SU-DHL-6 (cell line): ENCODE measurements around the gene DCLK1.

Experiments used
- H2AFZ ChIP-seq: fragments of 200-600 bp; sonication (generic); 2 replicates; pipeline ENCODE4 v1.6.1; 2014; ENCODE audit warnings: low read depth, mild to moderate bottlenecking, moderate library complexity, mixed read lengths, antibody characterized with exemption, low read length; ENCODE audit not compliant: severe bottlenecking
- H3F3A ChIP-seq: fragments of 200-600 bp; shearing (Covaris generic); 2 replicates; pipeline ENCODE4 v1.6.0; 2016; ENCODE audit warnings: antibody characterized with exemption, mild to moderate bottlenecking; ENCODE audit not compliant: insufficient read depth
- H3K27ac ChIP-seq: fragments of 200-600 bp; sonication (generic); 2 replicates; pipeline ENCODE4 v1.5.1; 2016; ENCODE audit warnings: low read depth, mild to moderate bottlenecking, low read length, moderate library complexity, mixed read lengths
- H3K27me3 ChIP-seq: fragments of 200-600 bp; sonication (generic), shearing (Covaris generic); 2 replicates; pipeline ENCODE4 v1.6.0; 2014; ENCODE audit warnings: mild to moderate bottlenecking, low read length
- H3K36me3 ChIP-seq: fragments of 200-600 bp; sonication (generic); 2 replicates; pipeline ENCODE4 v1.6.1; 2014; ENCODE audit warnings: mild to moderate bottlenecking, low read length, mixed read lengths
- H3K4me2 ChIP-seq: fragments of 300-600, 200-600 bp; shearing (Covaris generic), sonication (generic); 2 replicates; pipeline ENCODE4 v1.6.0; 2014; ENCODE audit warnings: low read length, low read depth, mild to moderate bottlenecking; ENCODE audit not compliant: poor library complexity, severe bottlenecking
- H3K4me3 ChIP-seq: fragments of 200-600 bp; sonication (generic); 2 replicates; pipeline ENCODE4 v1.5.1; 2014; ENCODE audit warnings: antibody characterized with exemption, low read length, mild to moderate bottlenecking, mixed read lengths; ENCODE audit not compliant: insufficient read depth, poor library complexity, severe bottlenecking
- H3K79me2 ChIP-seq: fragments of 200-600 bp; sonication (generic); 2 replicates; pipeline ENCODE4 v1.6.1; 2014; ENCODE audit warnings: mild to moderate bottlenecking, low read length, moderate library complexity; ENCODE audit not compliant: insufficient read depth
- H3K9ac ChIP-seq: fragments of 200-600 bp; sonication (generic); 2 replicates; pipeline ENCODE4 v1.7.0; 2014; ENCODE audit warnings: mild to moderate bottlenecking, low read length
- H3K9me2 ChIP-seq: fragments of 200-600 bp; sonication (generic); replicated peaks from 2 replicates; pipeline ENCODE4 v1.6.1; 2014; ENCODE audit warnings: low read length; ENCODE audit not compliant: insufficient read depth
- H3K9me3 ChIP-seq: fragments of 200-600 bp; sonication (generic); 2 replicates; pipeline ENCODE4 v1.6.1; 2014; ENCODE audit warnings: low read length, mixed read lengths; ENCODE audit not compliant: insufficient read depth
- H4K20me1 ChIP-seq: fragments of 200-600 bp; sonication (generic); 2 replicates; pipeline ENCODE4 v1.6.1; 2014; ENCODE audit warnings: low read depth, mild to moderate bottlenecking, antibody characterized with exemption, low read length, moderate library complexity, mixed read lengths
- EZH2phosphoT487 ChIP-seq: fragments of 200-600 bp; sonication (generic), shearing (Covaris generic); conservative IDR thresholded peaks from 2 replicates; pipeline ENCODE4 v1.6.1; 2018; ENCODE audit warnings: mild to moderate bottlenecking, antibody characterized with exemption, low read length, moderate library complexity, mixed read lengths
- TF ChIP-seq, protein P1 (sequence below): fragments of 200-600 bp; sonication (generic); IDR thresholded peaks from one replicate; pipeline ENCODE4 v1.5.1; 2017; ENCODE audit warnings: antibody characterized with exemption, mild to moderate bottlenecking, low read length, moderate library complexity; ENCODE audit not compliant: insufficient read depth, poor library complexity, severe bottlenecking

The DCLK1 gene

DNA sequence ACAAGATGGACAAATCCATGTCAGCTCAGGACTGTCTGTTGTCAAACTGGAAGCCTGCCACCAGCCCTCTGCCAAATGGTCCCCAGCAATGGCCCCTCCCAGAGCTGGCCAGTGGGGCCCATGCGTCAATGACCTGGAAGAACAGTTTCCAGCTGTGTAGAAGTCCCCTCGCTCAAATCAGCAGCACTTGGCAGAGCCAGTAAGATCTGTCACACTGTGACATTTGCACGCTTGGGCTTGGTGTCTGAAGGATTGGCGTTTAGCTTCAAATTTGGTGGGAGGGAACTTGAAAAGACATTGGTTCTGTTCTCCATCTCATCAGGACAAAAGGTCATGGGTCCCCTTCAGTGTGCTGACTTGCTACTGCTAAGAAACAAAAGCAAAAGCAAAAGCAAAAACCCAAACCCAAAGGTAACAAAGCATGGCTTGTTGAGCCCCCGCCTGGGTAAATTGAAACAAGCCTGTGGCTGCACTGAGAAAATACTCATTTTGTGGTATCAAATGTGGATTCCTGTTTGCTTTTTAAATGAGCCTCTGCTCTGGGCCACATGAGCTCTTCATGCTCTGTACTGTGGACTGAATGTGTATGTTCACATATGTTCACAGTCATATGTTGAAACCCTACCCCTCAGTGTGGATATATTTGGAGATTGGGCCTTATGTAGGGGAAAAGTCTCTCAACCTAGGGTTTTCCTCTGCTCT, 401.1 kb downstream of the DCLK1 start:
- Histone ChIP-seq H3F3A (no peaks in the 10 kb centered on the region), H2AFZ (no peak overlapping the region), H3K79me2 (no peaks in the 10 kb centered on the region)

GRCh38 chr13:35727881-35728280, 403.3 kb downstream of the DCLK1 start:
- H3K79me2 ChIP-seq = no peaks in the 10 kb centered on the region
- H3K27ac ChIP-seq = no peak overlapping the region
- no peaks in the 10 kb centered on the region for H3F3A ChIP-seq
- H3K9me3 ChIP-seq = no peaks in the 10 kb centered on the region
- H3K27me3 ChIP-seq = no peaks in the 10 kb centered on the region
- no peaks in the 10 kb centered on the region for H3K9me2 ChIP-seq
- H3K4me3 ChIP-seq = no peak overlapping the region
- no peak overlapping the region for H3K4me2 ChIP-seq
- no peaks in the 10 kb centered on the region for H3K36me3 ChIP-seq
- TF ChIP-seq EZH2phosphoT487 = no peak
- TF ChIP-seq, protein P1, sequence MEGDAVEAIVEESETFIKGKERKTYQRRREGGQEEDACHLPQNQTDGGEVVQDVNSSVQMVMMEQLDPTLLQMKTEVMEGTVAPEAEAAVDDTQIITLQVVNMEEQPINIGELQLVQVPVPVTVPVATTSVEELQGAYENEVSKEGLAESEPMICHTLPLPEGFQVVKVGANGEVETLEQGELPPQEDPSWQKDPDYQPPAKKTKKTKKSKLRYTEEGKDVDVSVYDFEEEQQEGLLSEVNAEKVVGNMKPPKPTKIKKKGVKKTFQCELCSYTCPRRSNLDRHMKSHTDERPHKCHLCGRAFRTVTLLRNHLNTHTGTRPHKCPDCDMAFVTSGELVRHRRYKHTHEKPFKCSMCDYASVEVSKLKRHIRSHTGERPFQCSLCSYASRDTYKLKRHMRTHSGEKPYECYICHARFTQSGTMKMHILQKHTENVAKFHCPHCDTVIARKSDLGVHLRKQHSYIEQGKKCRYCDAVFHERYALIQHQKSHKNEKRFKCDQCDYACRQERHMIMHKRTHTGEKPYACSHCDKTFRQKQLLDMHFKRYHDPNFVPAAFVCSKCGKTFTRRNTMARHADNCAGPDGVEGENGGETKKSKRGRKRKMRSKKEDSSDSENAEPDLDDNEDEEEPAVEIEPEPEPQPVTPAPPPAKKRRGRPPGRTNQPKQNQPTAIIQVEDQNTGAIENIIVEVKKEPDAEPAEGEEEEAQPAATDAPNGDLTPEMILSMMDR = no peak
- H3K9ac ChIP-seq = no peak overlapping the region
- no peak overlapping the region for H2AFZ ChIP-seq
- no peaks in the 10 kb centered on the region for H4K20me1 ChIP-seq

More for the DNA sequence above, 401.1 kb downstream of the DCLK1 start:
- no peaks in the 10 kb centered on the region for H4K20me1 ChIP-seq
- TF ChIP-seq, protein P1 = no peak
- no peak for TF ChIP-seq EZH2phosphoT487
- no peaks in the 10 kb centered on the region for H3K9me2 ChIP-seq
- no peak overlapping the region for H3K9ac ChIP-seq
- no peak overlapping the region for H3K4me3 ChIP-seq
- H3K36me3 ChIP-seq = no peaks in the 10 kb centered on the region
- no peak overlapping the region for H3K4me2 ChIP-seq
- H3K27ac ChIP-seq = no peak overlapping the region
- no peaks in the 10 kb centered on the region for H3K9me3 ChIP-seq
- no peaks in the 10 kb centered on the region for H3K27me3 ChIP-seq

- Histone ChIP-seq H3F3A (no peaks in the 10 kb centered on the region), H3K27ac (no peak overlapping the region)
These were observed 406.7 kb downstream of the DCLK1 start for GRCh38 chr13:35724446-35724845.

More at GRCh38 chr13:35724446-35724845, 406.7 kb downstream of the DCLK1 start:
- Histone ChIP-seq H3K4me3 (no peak overlapping the region), H3K9me2 (no peaks in the 10 kb centered on the region), H3K79me2 (no peaks in the 10 kb centered on the region), H4K20me1 (no peaks in the 10 kb centered on the region), H3K9ac (no peak overlapping the region), H2AFZ (no peak overlapping the region), H3K36me3 (no peaks in the 10 kb centered on the region), H3K4me2 (no peak overlapping the region), H3K9me3 (no peaks in the 10 kb centered on the region), H3K27me3 (no peaks in the 10 kb centered on the region)
- TF ChIP-seq, protein P1 = no peak
- no peak for TF ChIP-seq EZH2phosphoT487
